Measurements from ENCODE around the gene ST7. TPM values are rescaled to one million over a fixed set of nuclear protein-coding genes. Genes with fewer than 3 reads are reported as not detected.

ST7 gene
- total RNA-seq, 1 experiment from 2014 or later = 19.6 TPM

DNA sequence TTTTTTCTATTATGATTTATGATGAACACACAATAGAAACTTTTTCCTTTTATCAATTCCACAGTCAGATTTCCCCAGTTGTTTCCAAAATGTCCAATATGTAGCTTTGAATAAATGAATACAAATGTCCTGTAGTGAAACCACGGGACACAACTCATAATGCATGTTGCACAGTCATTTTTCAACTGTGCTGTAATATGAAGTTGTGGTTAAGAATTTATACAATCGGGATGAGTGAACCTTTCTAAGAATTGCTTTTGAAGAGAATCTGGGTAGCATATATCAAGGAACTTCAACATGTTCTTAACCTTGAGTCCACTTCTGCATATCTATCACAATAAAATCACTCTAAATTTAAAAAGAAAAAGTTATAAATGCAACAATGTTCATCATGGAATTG is 14.6 kb upstream of the ST7 start:
- ATAC-seq = no peak
- no peak for DNase-seq (ENCODE audit: low read depth, low spot score)
- no peaks in the 10 kb centered on the region for H3K36me3 ChIP-seq (ENCODE audit: control insufficient read depth, insufficient read depth, low read length)
- TF ChIP-seq CTCF (IDR thresholded peaks at IDR 0.05) (no peak), TCF7L2 (IDR thresholded peaks at IDR 0.05; ENCODE audit: low read depth, low read length) (no peak), SIN3A (IDR thresholded peaks at IDR 0.05; ENCODE audit: borderline replicate concordance, insufficient read depth, low read depth, low read length) (no peak), POLR2AphosphoS5 (IDR thresholded peaks at IDR 0.05; ENCODE audit: low read depth, low read length) (no peak)
- TF ChIP-seq, protein P1, sequence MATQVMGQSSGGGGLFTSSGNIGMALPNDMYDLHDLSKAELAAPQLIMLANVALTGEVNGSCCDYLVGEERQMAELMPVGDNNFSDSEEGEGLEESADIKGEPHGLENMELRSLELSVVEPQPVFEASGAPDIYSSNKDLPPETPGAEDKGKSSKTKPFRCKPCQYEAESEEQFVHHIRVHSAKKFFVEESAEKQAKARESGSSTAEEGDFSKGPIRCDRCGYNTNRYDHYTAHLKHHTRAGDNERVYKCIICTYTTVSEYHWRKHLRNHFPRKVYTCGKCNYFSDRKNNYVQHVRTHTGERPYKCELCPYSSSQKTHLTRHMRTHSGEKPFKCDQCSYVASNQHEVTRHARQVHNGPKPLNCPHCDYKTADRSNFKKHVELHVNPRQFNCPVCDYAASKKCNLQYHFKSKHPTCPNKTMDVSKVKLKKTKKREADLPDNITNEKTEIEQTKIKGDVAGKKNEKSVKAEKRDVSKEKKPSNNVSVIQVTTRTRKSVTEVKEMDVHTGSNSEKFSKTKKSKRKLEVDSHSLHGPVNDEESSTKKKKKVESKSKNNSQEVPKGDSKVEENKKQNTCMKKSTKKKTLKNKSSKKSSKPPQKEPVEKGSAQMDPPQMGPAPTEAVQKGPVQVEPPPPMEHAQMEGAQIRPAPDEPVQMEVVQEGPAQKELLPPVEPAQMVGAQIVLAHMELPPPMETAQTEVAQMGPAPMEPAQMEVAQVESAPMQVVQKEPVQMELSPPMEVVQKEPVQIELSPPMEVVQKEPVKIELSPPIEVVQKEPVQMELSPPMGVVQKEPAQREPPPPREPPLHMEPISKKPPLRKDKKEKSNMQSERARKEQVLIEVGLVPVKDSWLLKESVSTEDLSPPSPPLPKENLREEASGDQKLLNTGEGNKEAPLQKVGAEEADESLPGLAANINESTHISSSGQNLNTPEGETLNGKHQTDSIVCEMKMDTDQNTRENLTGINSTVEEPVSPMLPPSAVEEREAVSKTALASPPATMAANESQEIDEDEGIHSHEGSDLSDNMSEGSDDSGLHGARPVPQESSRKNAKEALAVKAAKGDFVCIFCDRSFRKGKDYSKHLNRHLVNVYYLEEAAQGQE (IDR thresholded peaks at IDR 0.05; ENCODE audit: insufficient read depth in 1 of 2, low read depth in 2 of 2, low read length in 1 of 2) = no peak
- ChIA-PET POLR2A (no interaction called here), CTCF (no interaction called here)
- H3K4me1 ChIP-seq (ENCODE audit: control insufficient read depth, insufficient read depth, low read length) = no peaks in the 10 kb centered on the region
- H3K27ac ChIP-seq (ENCODE audit: low read length) = no peak overlapping the region
- intact Hi-C loops (cut with micrococcal nuclease; ENCODE audit: unreplicated experiment) (no loop called here), in situ Hi-C loops (cut with HindIII; ENCODE audit: low pct_unique_long_range_greater_than_20kb, low sequenced_read_pairs) (no loop called here)
- no peak overlapping the region for H3K4me3 ChIP-seq (ENCODE audit: low read depth in 2 of 2, low read length in 2 of 2)
- BruUV-seq (replicated peaks) = no TSS peak
- no peaks in the 10 kb centered on the region for H3K9me3 ChIP-seq (ENCODE audit: control insufficient read depth, insufficient read depth, low read depth, low read length)
- no peaks in the 10 kb centered on the region for H3K27me3 ChIP-seq (ENCODE audit: control insufficient read depth, insufficient read depth, low read length)

- POLR2A ChIA-PET = no interaction called here
- H3K9me3 ChIP-seq (ENCODE audit: control insufficient read depth, insufficient read depth, low read depth, low read length) = no peaks in the 10 kb centered on the region
- in situ Hi-C loops (cut with HindIII; ENCODE audit: low pct_unique_long_range_greater_than_20kb, low sequenced_read_pairs) (no loop called here), intact Hi-C loops (cut with micrococcal nuclease; ENCODE audit: unreplicated experiment) (no loop called here)
- no peak for ATAC-seq
- no peaks in the 10 kb centered on the region for H3K36me3 ChIP-seq (ENCODE audit: control insufficient read depth, insufficient read depth, low read length)
- TF ChIP-seq CTCF (IDR thresholded peaks at IDR 0.05) = no peak
- no peak for TF ChIP-seq TCF7L2 (IDR thresholded peaks at IDR 0.05; ENCODE audit: low read depth, low read length)
- TF ChIP-seq SIN3A (IDR thresholded peaks at IDR 0.05; ENCODE audit: borderline replicate concordance, insufficient read depth, low read depth, low read length) = no peak
- no peak for TF ChIP-seq POLR2AphosphoS5 (IDR thresholded peaks at IDR 0.05; ENCODE audit: low read depth, low read length)
- TF ChIP-seq, protein P1 (IDR thresholded peaks at IDR 0.05; ENCODE audit: insufficient read depth in 1 of 2, low read depth in 2 of 2, low read length in 1 of 2) = no peak
- BruUV-seq (replicated peaks) = no TSS peak
- no peaks in the 10 kb centered on the region for H3K4me1 ChIP-seq (ENCODE audit: control insufficient read depth, insufficient read depth, low read length)
- no peak overlapping the region for H3K4me3 ChIP-seq (ENCODE audit: low read depth in 2 of 2, low read length in 2 of 2)
- H3K27me3 ChIP-seq (ENCODE audit: control insufficient read depth, insufficient read depth, low read length) = no peaks in the 10 kb centered on the region
- DNase-seq (ENCODE audit: low read depth, low spot score) = no peak
- CTCF ChIA-PET = no interaction called here
- no peak overlapping the region for H3K27ac ChIP-seq (ENCODE audit: low read length)
These were observed 12.5 kb upstream of the ST7 start for GRCh38 chr7:116940689-116941370.

All from Panc1 (cell line).